Heart right ventricle (tissue), 16 donors: ENCODE results near the gene ATG10. TPM values are rescaled to one million over a fixed set of nuclear protein-coding genes. Genes with fewer than 3 reads are reported as not detected.

Experiments
- ATAC-seq, 8 donors: fragments of 200-7000 bp; cut with Tn5 transposase; one replicate each; pipeline ENCODE4 v1.9.1; 2020; ENCODE audit warnings: mild to moderate bottlenecking in 8 of 8, moderate library complexity in 8 of 8, moderate number of reproducible peaks in 1 of 8
- DNase-seq, 2 donors: peaks; one replicate each; pipeline ENCODE4 v3.0.0-alpha.2; 2020
- H3K27ac ChIP-seq, 10 donors: fragments of 200-600 bp; sonication (generic) in 2 of 10; one replicate each; pipeline versions ENCODE4 v1.5.0 to v1.8.0; 2020 to 2022; ENCODE audit warnings: mild to moderate bottlenecking in 3 of 10
- H3K27me3 ChIP-seq, 7 donors: fragments of 200-600 bp; one replicate each; pipeline ENCODE4 v1.8.0; 2021 to 2022; ENCODE audit warnings: mild to moderate bottlenecking in 2 of 7
- H3K36me3 ChIP-seq, 9 donors: fragments of 200-600 bp; sonication (generic) in 1 of 9; one replicate each; pipeline versions ENCODE4 v1.5.0 to v1.8.0; 2020 to 2022; ENCODE audit warnings: mild to moderate bottlenecking in 2 of 9
- H3K4me1 ChIP-seq, 9 donors: fragments of 200-600 bp; sonication (generic) in 1 of 9; one replicate each; pipeline versions ENCODE4 v1.5.0 to v1.8.0; 2020 to 2022; ENCODE audit warnings: mild to moderate bottlenecking in 4 of 9
- H3K4me3 ChIP-seq, 10 donors: fragments of 200-600 bp; sonication (generic) in 2 of 10; one replicate each; pipeline versions ENCODE4 v1.5.0 to v1.8.0; 2020 to 2022; ENCODE audit warnings: mild to moderate bottlenecking in 7 of 10, moderate library complexity in 2 of 10
- H3K9me3 ChIP-seq, 11 donors: fragments of 200-600 bp in 10 of 11; sonication (generic) in 2 of 11; one replicate each; pipeline versions ENCODE4 v1.5.0 to v1.8.0; 2013 to 2022; ENCODE audit warnings: mild to moderate bottlenecking in 2 of 11, control low read depth in 1 of 11, moderate library complexity in 1 of 11
- CTCF ChIP-seq, 9 donors: fragments of 200-600 bp; sonication (generic) in 2 of 9; IDR thresholded peaks; one replicate each; pipeline versions ENCODE4 v1.5.0 to v1.8.0; 2021 to 2022; ENCODE audit warnings: antibody characterized with exemption in 9 of 9, mild to moderate bottlenecking in 5 of 9, moderate library complexity in 1 of 9
- WGBS, 2 donors: extraction: QIAGEN DNeasy Blood & Tissue Kit; methylation state at CpG; one replicate each; pipeline ENCODE4 v1.1.7; 2013; ENCODE audit warnings: inconsistent platforms in 1 of 2; 5-methylcytosine and 5-hydroxymethylcytosine counted together
- intact Hi-C, 10 donors: fragments of 100-400 bp; cut with DNase I; formaldehyde crosslinking; loops; one replicate each; pipeline versions ENCODE4 v1.11.1 to v1.14.2; 2022
- polyA plus RNA-seq, 2 donors: library from polyadenylated mRNA; stranded (reverse); fragments of 200-250 nt; gene quantifications; one replicate each; pipeline ENCODE4 v1.2.3, GENCODE V29; 2013
- total RNA-seq, 10 donors: library from RNA; stranded (reverse); fragmentation: NEBNext Ultra II Directional in 3 of 10; extraction: Animal tissue kit (Norgen Biotek cat#: 25700) in 3 of 10; gene quantifications; one replicate each; pipeline versions ENCODE4 v1.2.1 to v1.2.4, GENCODE V29; 2021 to 2023
- donor health status: Arrhythmogenic right ventricular cardiomyopathy.
- donor health status: ischemic (EF 13 %, LVEDD 7.1; RV severe dilation, severe dysfunction).
- donor health status: healthy with polysubstance abuse.
- donor health status: DM: no; HTN: yes; CAD: no.
- donor health status: DM: no; HTN: no; CAD: no.
- donor health status: ischemic (EF 25% LVEDD 6.9; RV normal size, moderate dysfunction).
- donor health status: ischemic (EF 25% LVEDD 5.7; RV mildly dilated, moderate dysfunction).
- donor health status: healthy.
- donor health status: DM: yes; HTN: yes; CAD: no.
- donor health status: Ischemic cardiomyopathy.
- donor health status: ischemic (EF 35%, LVEDD 5.7; RV mildly dilated, moderate dysfunction).
- donor health status: nonischemic (EF 11% LVEDD 7.7; RV severe dilation, severe dysfunction).
- donor health status: DM: yes; HTN: yes; CAD: no.
- donor health status: PGD.
- donor health status: ischemic (EF 29% LVEDD 5.4; RV normal size, mild dysfunction).
- donor health status: nonischemic (EF 23%, LVEDD 6.1; RV moderate dilation, normal function).

Gene ATG10
- total and polyA plus RNA-seq, 12 donors, result 4.6 to 8.0 (median 6.3) TPM

- Histone ChIP-seq H3K4me3 (no peak overlapping the region), H3K27me3 (no peaks in the 10 kb centered on the region), H3K4me1 (no peaks in the 10 kb centered on the region), H3K27ac (no peak overlapping the region), H3K36me3 (peaks cover 0 to 16% (median 0%) of the 10 kb centered on the region in 9 donors), H3K9me3 (peaks cover 0 to 56% (median 24%) of the 10 kb centered on the region in 11 donors)
- DNase-seq (no peak), ATAC-seq (no peak)
- TF ChIP-seq CTCF (IDR thresholded peaks at IDR 0.05), result no peak
- intact Hi-C loops, result no loop called here
- WGBS, 2 donors, result 79 to 86% methylated on average over 1 of the region's 1 CpG
Measured at GRCh38 chr5:82091617-82092016, 119.8 kb downstream of the ATG10 start.

- H3K36me3 ChIP-seq, result peaks cover 0 to 16% (median 0%) of the 10 kb centered on the region in 9 donors
- intact Hi-C loops, result no loop called here
- H3K27ac ChIP-seq, result no peak overlapping the region
- TF ChIP-seq CTCF (IDR thresholded peaks at IDR 0.05), result no peak
- no peak for DNase-seq
- no peak for ATAC-seq
- H3K4me3 ChIP-seq, result no peak overlapping the region
- H3K27me3 ChIP-seq, result no peaks in the 10 kb centered on the region
- WGBS, 2 donors, result 88 to 95% methylated on average over 2 of the region's 2 CpGs
- peaks cover 0 to 28% (median 15%) of the 10 kb centered on the region in 11 donors for H3K9me3 ChIP-seq
- no peaks in the 10 kb centered on the region for H3K4me1 ChIP-seq
Measured at GRCh38 chr5:82095536-82095935, 123.7 kb downstream of the ATG10 start.

- Histone ChIP-seq H3K27ac (no peak overlapping the region), H3K27me3 (no peaks in the 10 kb centered on the region), H3K9me3 (peaks cover 0 to 24% (median 15%) of the 10 kb centered on the region in 11 donors), H3K36me3 (peaks cover 0 to 16% (median 0%) of the 10 kb centered on the region in 9 donors), H3K4me1 (peaks cover 0 to 5% (median 0%) of the 10 kb centered on the region in 9 donors), H3K4me3 (no peak overlapping the region)
- intact Hi-C loops, result no loop called here
- no peak for TF ChIP-seq CTCF (IDR thresholded peaks at IDR 0.05)
- no peak for ATAC-seq
- DNase-seq, result no peak
Measured at GRCh38 chr5:82096249-82096648, 124.4 kb downstream of the ATG10 start.

GRCh38 chr5:82100303-82101077 lies 128.7 kb downstream of the ATG10 start:
- TF ChIP-seq CTCF (IDR thresholded peaks at IDR 0.05), result no peak
- Histone ChIP-seq H3K4me1 (peaks cover 0 to 8% (median 0%) of the 10 kb centered on the region in 9 donors), H3K4me3 (no peak overlapping the region), H3K36me3 (no peaks in the 10 kb centered on the region), H3K9me3 (no peaks in the 10 kb centered on the region), H3K27me3 (no peaks in the 10 kb centered on the region), H3K27ac (no peak overlapping the region)
- no peak for DNase-seq
- ATAC-seq, result no peak
- intact Hi-C loops, result no loop called here
- 94 to 98% methylated on average over 2 of the region's 2 CpGs for WGBS, 2 donors
